ENCODE data around the gene MYRF.

MYRF gene

GRCh38 chr11:61795459-61795858, 43.0 kb downstream of the MYRF start:
- no peak for DNase-seq (ENCODE audit: low spot score)

GRCh38 chr11:61795876-61796526, 43.6 kb downstream of the MYRF start:
- no peak for DNase-seq (ENCODE audit: low spot score)

GRCh38 chr11:61797263-61797944, 45.0 kb downstream of the MYRF start:
- DNase-seq (ENCODE audit: low spot score), result peak; percentile 83

- DNase-seq (ENCODE audit: low spot score), result no peak
These were observed 47.3 kb downstream of the MYRF start for GRCh38 chr11:61799665-61800284.

GRCh38 chr11:61800331-61801281, 48.2 kb downstream of the MYRF start:
- DNase-seq (ENCODE audit: low spot score), result no peak

GRCh38 chr11:61802605-61803004, 50.2 kb downstream of the MYRF start:
- no peak for DNase-seq (ENCODE audit: low spot score)

GRCh38 chr11:61803889-61804647, 51.6 kb downstream of the MYRF start:
- DNase-seq (ENCODE audit: low spot score), result no peak

GRCh38 chr11:61805146-61805545, 52.7 kb downstream of the MYRF start:
- DNase-seq (ENCODE audit: low spot score), result no peak

- DNase-seq (ENCODE audit: low spot score), result no peak
These were observed 54.3 kb downstream of the MYRF start for GRCh38 chr11:61806785-61807184.

- no peak for DNase-seq (ENCODE audit: low spot score)
These were observed 58.3 kb downstream of the MYRF start for GRCh38 chr11:61810671-61811175.

- DNase-seq (ENCODE audit: low spot score), result no peak
These were observed 59.4 kb downstream of the MYRF start for GRCh38 chr11:61811831-61812230.

GRCh38 chr11:61812736-61813411, 60.4 kb downstream of the MYRF start:
- DNase-seq (ENCODE audit: low spot score), result no peak

GRCh38 chr11:61814247-61814957, 62.0 kb downstream of the MYRF start:
- DNase-seq (ENCODE audit: low spot score), result peak; percentile 58

- DNase-seq (ENCODE audit: low spot score), result peak; percentile 99
These were observed 62.7 kb downstream of the MYRF start for GRCh38 chr11:61814958-61815789.

GRCh38 chr11:61815790-61816735, 63.6 kb downstream of the MYRF start:
- peak; percentile 75 for DNase-seq (ENCODE audit: low spot score)

- DNase-seq (ENCODE audit: low spot score), result peak; percentile 99
These were observed 64.5 kb downstream of the MYRF start, which contains the start of gene FADS1 for GRCh38 chr11:61816736-61817455. FADS1 (minus strand) TSS chr11:61817003; CDS start chr11:61816929, 74 bp downstream.
